GM21619 (cell line): ENCODE results near the gene MATN1.
"Not testable (repeated sequence)": the region's sequence is repeated elsewhere in the genome, so short reads cannot be mapped to it uniquely, and the experiment has no call there.

Experiments
- ATAC-seq: cut with Tn5 transposase; IDR thresholded peaks from one replicate; pipeline ENCODE4 v1.9.1; 2021; ENCODE audit not compliant: unreplicated experiment

Gene MATN1

GRCh38 chr1:30723331-30723755 is at the start of gene MATN1:
Gene MATN1, minus strand, starts transcription at chr1:30723585. Its CDS starts 34 bp downstream, at chr1:30723551.
- ATAC-seq, result no peak

GRCh38 chr1:30771005-30771404 is 47.6 kb upstream of the MATN1 start:
- ATAC-seq, result no peak

- no peak for ATAC-seq
Measured at GRCh38 chr1:30770150-30770549, 46.8 kb upstream of the MATN1 start.

GRCh38 chr1:30768830-30769718 is 45.7 kb upstream of the MATN1 start:
- ATAC-seq, result no peak

- ATAC-seq, result no peak
Measured at GRCh38 chr1:30768159-30768829, 44.9 kb upstream of the MATN1 start.

GRCh38 chr1:30766948-30767347 is 43.6 kb upstream of the MATN1 start:
- not testable (repeated sequence) for ATAC-seq

- no peak for ATAC-seq
Measured at GRCh38 chr1:30765556-30766434, 42.4 kb upstream of the MATN1 start.

GRCh38 chr1:30764939-30765555 is 41.7 kb upstream of the MATN1 start:
- ATAC-seq, result no peak

- no peak for ATAC-seq
Measured at GRCh38 chr1:30764396-30764795, 41.0 kb upstream of the MATN1 start.

- ATAC-seq, result no peak
Measured at GRCh38 chr1:30763651-30764248, 40.4 kb upstream of the MATN1 start.

- no peak for ATAC-seq
Measured at GRCh38 chr1:30762930-30763650, 39.7 kb upstream of the MATN1 start.

GRCh38 chr1:30762152-30762929 is 39.0 kb upstream of the MATN1 start:
- ATAC-seq, result no peak

- no peak for ATAC-seq
Measured at GRCh38 chr1:30761381-30762151, 38.2 kb upstream of the MATN1 start.

GRCh38 chr1:30760596-30761324 is 37.4 kb upstream of the MATN1 start:
- ATAC-seq, result no peak

GRCh38 chr1:30759718-30760281 is 36.4 kb upstream of the MATN1 start:
- ATAC-seq, result no peak

- ATAC-seq, result no peak
Measured at GRCh38 chr1:30758785-30759380, 35.5 kb upstream of the MATN1 start.
